ENCODE measurements around the gene SH3RF3.

SH3RF3 gene

DNA sequence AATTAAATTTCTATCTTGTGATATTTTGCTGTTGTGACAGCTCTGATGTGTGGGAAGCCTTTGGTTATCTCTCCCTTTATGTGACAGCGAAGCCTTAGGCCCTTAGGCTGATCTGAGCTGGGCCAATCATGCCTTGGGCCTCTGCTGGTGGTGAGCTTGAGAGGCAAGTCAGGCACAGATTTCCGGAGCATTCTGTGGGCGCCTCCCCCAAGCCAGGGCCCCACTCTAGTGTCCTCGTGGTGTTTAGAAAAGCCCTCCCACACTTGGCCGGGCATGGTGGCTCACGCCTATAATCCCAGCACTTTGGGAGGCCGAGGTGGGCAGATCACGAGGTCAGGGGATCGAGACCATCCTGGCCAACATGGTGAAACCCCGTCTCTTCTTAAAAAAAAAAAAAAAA lies 239.8 kb downstream of the SH3RF3 start:
- no peak for DNase-seq

DNA sequence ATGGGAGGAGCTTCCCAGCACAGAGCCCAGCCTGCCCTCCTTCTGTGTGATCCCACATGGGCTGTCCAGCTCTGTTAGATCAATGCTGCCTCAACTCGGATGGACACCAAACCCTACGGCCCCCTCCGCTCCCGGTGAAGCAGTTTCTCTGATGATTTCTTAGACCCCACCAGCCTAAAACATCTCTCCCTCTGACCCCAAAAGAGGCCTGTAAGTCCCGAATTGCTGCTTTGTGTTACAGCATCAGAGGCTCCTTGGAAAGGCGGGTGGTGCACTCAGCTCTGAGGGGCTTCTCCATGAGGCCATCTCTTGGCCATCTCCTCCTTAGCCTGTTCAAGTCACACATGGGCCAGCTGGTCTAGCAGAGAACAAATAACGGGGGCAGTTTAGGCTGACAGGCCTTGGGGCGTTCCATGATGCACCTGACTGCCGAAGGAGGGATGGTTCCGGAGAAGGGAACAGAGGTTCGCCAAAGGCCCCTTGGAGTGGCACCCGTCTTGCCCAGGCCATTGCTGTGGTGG lies 240.7 kb downstream of the SH3RF3 start:
- DNase-seq, result no peak

DNA sequence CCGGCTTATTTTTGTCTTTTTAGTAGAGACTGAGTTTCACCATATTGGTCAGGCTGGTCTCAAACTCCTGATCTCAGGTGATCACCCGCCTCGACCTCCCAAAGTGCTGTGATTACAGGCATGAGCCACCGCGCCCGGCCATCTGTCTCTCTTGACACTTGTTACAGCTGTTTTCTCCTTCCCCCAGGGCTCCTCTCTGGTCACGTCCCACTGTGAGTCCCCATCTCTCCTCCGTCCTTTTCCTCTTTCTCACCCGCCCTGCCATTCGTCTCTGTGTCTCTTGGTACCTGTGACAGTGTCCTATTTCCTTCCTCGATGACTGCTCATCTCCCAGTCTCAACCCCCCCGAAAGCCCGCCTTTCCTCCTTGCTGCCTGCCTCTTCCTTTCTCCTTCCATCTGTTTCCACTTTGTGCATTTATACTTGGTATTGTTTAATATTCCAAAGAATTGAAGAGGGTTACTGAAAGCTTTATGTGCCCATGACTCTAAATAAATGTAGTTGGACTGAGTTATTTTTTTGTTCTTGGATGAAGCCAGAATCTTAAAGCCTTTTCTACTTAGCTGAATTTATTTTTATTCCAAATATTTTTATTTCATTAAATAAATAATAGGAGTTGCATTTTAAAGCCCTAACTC lies 241.5 kb downstream of the SH3RF3 start:
- no peak for DNase-seq

DNA sequence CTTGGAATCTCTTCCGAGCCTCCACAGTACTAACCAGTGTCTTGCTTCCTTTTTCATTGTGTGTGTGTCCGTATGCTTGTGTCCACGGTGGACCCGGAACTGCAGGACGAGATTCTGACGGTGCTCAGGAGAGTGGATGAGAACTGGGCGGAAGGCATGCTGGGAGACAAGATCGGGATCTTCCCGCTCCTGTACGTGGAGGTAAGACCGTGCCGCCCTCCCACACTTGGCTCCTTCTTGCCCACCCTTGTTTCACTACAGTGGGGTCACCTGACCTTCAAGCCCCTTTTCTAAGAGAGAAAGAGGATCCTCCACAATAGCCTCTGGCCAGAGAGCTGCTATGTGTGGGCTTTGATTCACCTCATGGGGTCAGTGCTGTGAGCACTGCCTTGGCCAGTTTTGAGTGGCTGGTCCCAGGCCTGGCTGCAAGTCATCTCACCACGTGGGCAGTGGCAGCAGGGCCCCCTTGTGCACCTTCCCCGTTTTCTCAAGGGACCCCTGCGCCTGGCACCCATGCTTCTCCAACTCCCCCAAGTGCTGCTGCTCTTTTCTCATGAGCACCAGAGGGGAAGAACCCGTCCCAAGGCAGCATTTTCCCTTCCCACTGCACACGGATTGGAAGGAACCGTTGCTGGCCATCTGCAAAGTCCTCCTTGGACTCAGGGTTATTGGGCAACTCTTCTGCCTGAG lies 242.6 kb downstream of the SH3RF3 start:
- no peak for DNase-seq

DNA sequence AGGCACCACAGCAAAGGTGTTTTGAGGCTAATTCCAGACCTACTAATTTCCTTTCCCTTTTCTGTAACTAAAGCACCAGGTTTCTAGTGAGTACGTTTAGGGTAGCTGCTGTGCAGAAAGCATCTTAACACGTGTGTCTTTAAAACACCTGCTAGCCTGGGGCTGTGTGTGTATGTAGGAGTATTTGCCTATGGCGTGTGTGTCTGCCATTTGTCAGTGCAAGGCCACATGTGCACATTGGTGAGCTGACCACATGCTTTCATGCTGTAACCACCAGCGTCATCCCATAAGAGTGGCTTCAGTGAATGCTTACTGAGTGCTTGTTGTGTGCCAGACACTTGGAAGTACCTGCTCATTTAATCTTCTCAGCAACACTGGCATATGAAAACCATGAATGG lies 243.2 kb downstream of the SH3RF3 start:
- DNase-seq, result no peak

DNA sequence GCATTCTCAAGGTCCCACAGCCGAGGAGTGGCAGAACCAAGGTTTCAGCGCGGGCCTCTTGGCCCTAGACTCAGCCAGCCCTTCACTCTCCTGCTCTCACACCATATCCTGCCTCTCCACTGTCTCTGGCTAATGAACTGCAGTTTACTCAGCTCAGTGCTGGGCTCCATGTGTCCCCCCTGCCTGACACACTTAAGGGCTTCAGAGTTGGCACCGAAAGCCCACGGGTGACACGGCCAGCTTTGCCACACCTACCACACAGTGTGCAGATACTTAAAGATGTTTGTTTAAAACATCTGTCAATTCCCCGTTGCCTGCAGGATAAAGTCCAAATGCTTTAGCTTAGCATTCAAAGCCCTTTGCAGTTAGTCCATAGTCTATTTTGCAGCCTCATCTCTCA lies 243.6 kb downstream of the SH3RF3 start:
- no peak for DNase-seq

DNA sequence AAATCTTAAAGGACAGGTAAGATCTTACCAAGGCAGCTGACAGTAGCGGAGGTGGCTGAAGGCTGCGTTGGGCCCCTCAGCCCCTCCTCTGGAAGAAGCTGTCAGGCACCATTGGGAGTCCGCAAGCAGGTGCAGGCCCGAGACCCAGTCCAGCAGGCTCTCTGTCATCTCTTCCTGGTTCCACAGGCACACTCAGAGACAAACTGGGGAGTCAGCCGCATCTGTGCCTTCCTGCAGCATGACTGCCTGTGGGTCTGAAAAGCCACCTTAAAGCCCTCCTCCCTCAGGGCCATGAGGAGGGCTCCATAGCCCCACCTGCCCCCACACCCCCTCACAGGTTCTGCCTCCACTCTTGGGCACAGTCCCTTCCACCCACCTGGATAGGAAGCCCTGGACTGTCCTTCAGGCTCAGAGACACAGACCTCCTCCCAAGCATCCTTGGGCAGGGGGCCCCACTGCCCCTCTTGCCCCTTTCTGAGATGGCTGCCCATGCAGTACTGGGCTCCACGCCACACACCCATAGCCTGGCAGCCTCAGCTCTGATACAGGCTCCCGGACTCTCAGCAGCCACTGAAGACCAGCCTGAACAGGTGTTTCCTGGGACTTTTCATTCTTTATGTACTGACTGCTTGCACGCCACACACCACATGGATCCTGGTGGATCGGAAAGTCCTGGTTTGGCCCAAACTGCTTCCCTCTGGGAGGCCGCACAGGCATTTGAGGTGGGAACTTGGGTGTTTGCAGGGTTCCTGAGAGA lies 245.0 kb downstream of the SH3RF3 start:
- DNase-seq, result no peak

DNA sequence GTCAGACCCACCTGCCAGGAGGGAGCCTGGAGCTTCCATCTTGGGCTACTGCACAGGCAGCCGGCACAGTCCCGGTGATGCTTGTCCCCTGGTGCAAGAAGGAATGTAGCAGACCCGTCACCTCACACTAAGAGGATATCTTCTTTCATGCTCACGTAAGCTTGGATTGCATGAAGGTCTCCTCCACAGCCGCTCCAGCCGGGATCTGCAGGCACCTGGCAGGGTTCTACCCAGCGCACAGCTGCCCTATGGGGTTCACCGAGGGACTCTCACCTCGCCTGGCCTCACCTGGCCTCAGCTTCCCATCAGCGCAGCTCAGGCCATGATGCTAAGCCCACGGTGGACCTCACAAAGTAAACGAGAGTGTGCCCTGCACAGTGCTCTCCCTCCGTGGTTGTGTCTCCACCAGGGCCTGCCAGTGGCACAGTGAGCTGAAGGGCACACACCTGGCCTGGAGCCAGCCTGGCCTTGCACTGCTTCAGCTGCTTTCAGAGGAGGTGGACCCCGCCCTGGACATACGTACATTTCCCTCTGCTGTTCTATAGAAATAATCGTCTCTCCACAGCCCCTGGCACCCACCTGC lies 245.6 kb downstream of the SH3RF3 start:
- no peak for DNase-seq

DNA sequence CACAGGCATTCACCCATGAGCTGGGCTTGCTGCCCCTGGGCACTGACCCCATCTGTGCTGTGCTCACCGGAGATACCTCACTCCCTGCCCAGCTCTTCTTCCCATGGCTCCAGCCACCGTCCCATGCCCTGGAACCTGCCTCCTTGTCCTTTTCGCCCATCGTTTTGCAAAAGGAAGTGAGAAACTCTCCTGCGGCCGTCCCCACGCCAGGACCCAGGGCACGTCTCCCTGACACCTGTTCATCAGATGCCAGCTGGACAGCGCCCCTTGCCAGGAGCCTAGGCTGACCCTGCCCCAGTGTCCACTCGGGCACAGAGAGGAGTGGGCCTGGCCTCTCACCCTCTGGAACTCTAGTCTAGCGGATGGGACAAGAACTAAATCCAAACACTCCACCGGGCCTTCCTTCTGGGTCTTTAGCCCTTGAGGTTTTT lies 246.1 kb downstream of the SH3RF3 start:
- no peak for DNase-seq

DNA sequence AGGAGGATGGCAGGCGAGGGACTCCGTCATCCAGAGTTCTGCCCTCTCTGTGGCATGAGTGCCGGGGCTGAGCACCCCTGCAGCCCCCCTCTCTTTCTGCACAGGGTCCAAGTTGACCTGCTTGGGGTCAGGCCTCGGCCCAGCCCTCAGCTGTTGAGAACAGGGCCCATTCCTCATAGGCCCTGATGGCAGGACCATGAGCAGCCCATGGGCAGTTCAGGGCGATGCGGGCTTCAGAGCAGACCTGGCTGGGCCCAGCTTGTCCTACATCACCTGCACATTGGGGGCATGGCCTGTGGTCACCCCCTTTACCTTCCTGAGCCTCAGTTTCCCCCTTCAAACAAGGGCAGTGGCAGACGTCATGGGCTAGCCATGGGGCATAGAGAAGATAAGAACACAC lies 246.7 kb downstream of the SH3RF3 start:
- no peak for DNase-seq

DNA sequence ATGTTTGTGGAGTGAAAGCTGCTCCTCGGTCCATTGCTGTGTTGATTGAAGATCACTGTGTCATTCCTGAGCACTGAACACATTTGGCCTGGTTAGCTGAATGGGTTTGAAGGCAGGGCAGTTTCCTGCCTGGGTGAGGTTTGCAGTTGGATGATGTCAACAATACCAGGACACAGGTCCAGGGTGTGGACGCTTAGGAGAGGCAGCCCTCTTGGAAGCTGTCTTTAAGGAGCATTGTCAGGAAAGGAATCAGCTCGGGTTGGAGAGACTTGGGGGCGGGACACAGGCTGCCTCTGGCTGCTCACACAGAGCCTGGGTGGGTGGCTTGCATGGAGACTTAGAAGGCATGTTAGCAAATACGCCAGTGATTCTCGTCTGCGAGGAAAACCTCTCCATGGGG lies 247.1 kb downstream of the SH3RF3 start:
- no peak for DNase-seq

DNA sequence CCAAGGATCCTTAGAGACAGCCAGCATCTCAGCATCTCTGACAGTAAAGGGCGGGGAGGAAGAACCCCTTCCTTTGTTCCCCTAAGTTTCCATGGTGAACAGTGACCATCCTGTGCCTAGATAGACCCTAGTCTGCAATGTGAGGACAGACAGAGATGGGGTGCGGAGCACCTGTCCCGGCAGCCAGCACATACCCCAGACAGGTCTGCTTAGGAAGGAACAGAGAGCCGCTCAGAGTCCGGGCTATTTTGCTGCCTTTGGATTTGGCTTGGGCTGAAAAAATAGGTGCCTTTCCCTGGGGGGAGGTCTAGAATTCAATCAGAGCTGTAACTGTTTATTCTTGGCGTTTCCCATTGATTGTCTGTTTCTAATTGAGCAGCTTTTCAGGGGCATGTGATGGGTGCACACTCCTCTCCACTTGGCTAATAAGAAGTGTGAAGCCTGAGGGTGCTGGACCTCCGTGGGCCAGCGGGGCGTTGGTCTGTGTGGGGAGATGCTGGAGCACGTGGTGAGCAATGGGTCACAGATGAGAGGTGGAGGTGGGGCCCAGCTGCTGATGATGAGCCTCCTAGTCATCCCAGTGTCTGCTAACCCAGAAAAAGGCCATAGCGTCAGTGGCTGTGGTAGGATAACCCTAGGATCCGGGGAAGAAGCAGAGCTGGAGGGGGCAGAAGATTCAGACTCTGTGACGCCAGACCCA lies 247.9 kb downstream of the SH3RF3 start:
- no peak for DNase-seq

DNA sequence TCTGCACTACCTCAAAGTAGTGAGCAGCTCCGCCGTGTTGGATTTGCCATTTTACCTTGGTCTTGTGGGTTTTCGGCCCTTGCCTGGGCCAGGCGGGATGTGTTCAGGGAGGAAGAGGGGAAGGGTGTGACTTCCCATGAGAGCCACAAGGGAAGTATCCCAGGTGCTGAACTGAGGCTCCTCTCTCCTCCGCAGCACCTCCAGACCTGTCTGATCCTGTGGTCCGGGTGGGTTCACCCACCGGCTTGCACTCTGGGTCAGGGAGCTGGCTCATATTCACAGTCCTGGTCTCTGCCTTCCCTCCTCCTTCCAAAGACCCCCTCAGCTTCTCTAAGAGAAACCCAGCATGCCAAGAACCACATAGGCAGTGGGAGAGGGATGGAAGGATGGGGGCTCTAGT lies 249.0 kb downstream of the SH3RF3 start:
- DNase-seq, result no peak

DNA sequence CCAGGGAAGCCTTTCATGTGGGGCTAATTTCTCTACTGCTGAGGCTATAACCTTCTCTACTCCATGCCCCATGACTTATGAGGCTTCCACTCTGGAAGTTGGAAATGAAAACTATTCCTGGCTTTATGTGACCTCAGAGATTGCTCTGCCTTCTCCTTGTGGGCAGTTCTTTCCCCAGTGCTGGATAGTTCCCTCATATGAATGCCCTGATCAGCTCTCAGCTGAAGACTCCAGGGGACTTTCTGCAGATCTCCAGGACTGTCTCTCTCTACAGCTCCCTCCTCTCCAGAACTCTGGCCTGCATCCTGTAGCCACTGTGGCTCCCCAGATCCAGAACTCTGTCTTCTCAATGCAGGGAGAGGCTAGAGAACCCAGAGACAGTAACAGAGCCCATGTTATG lies 249.7 kb downstream of the SH3RF3 start:
- DNase-seq, result no peak

DNA sequence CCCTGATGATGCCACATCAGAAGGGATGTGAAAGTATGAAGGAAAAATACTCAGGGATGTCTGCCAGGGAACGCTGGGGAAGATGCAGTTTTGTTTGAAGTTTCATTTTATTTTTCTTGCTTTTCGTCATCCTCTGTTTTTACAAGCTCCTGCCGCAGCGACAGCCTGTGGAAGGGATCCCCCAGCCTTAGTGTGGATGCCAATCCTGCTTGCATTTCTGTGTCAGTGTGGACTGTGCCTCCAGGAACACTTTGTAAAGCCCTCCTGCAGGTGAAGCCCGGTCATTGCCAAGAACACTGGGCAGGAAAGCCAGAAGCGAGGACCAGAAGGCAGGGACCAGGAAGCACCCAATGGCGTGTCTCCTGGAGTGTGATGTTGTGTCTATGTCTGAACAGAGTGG lies 250.5 kb downstream of the SH3RF3 start:
- DNase-seq, result no peak

DNA sequence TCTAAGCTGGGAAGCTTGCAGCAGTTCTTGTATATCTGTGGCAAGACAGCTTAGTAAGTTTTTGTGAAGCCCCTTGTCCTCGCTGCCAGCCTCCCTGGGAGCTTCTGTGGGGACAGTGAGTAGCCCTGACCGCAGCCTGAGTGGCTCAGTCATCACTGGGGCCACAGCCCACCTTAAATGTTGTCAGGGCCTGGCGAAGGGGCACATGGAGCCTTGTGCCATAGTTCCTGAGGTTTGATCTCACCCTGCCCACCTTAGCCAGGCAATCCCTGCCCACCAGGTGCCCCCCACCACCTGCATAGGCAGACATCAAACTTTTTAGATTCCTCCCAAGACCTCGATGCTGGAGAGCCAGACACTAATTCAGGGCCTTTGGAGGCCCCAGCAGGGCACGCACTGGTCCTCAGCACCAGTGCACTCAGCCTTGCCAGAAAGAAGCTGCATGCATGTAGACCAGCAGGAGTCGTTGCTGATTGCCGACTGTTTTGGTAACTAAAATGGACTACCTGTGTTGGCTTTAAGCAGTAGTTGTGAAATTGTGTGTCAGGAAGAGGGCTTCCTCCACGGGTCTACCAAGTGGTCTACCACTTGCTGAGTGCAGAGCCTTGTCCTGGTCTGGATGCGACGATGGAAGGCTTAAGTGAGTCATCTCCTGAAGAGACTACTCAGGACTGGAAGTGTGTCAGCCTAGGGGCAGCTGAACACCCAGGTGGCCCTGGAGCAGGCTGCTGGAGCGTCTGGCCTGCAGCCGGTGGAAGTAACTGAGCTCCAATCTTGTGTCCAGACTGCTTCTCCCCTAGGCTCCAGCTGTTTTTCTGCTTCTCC lies 251.7 kb downstream of the SH3RF3 start:
- DNase-seq, result no peak

DNA sequence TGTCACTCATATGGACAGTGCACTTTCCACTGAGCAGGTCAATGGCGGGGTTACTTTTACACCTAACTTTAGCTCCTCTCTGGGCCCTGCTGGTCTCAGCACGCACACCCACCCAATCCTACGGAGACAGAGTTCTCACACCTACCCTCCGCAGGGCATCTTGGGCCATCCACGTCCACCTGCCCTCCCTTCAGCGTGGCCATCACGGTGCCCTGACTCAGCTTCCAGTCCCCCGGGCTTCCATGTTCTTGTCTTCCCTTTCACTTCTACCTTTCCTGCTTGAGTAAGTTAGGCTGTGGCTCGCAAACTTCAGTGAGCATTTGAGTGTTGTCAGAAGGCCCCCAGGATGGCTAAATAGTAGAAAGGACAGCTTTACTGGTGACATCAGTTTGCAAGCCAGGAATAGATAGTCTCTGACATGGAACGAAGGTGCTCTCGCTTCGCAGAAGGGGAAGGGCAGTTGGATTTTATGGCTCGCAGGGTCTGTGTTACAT lies 252.4 kb downstream of the SH3RF3 start:
- no peak for DNase-seq

DNA sequence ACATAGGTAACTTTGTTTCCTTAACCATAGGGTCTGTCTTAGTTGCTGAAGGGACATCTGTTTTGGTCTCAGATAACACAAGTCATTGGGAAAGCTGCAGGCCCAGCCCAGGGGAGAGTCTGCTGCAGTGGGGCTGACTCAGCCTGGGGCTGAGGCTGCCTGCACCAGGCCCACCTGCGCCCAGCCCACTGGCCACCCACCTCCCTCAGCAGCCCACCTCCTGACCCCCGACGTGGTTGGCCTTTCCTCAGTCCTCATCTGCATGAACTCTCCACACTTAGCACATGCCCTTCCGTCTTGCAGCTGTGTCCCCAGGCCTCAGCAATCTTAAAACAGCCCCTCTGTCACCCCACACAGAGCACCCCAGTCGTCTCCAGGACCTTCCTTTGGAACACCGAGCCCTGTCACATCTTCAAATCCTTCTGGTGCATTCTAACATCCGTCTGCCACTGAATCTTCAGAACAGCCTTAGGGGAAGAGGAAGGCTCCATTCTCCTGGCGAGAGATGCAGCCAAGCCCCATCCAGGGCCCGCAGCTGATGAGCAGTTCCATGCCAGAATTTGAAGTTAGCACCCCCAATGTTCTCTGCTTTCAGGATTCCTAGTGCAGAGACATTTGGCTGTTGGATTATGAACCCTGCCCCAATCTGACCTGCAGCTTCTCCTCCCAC lies 253.4 kb downstream of the SH3RF3 start:
- no peak for DNase-seq

DNA sequence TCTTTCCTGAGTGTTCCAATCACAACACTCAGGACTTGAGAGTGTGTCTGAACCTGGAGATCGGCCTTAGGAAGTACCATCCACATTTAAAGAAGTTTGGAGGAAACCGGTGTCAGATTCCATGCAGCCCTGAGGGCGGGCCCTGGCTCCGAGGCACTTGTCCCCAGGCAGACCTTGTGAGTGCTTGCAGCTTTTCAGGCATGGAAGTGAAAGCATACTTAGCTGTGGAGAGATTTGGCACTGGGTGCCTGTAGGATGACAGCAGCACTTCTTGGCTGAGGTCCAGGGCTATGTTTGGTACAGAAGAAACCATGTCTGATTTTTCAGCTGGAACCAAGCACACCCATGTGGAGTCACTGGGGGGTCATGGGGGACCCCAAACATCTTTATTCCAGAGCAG lies 253.9 kb downstream of the SH3RF3 start:
- peak; percentile 56 for DNase-seq

DNA sequence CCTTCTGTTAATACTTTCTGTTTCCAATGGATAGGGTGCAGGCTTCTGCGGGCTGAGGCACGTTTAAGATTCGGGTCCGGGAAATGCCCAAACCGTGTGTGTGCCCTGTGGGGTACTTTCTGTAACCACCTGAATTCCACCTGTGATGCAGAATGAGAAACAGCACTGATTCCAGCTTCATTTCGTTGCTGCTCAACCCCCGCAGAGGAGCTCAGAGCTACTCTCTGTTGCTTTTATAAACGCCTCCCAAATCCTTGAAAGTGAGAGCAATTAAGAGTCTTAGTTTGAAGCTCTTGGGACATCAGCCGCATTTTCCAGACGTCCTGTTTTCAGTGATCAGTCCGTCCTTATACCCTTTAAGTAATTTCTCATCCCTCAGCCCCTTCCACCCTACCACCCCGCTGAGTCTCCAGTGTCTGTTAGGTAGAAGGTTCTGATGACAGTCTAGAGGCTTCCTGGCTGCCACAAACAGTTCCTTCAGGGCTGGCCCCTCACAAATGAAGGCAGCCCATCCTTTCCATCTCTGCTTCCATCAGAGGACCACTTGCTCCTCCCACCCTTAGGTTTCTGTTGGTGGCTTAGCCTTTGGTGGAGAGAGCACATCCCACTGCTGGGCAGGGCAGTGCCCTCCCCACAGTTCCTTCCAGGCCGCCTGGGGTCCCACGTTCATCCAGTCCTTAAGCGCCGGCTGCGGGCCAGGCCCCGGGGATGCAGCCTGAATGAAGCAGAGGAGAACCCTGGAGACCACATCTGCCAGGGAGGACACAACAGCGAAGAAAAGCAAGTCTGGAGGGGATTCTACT lies 254.7 kb downstream of the SH3RF3 start:
- DNase-seq, result no peak
